GM19455 (cell line): Measurements from ENCODE around the gene URAD.
"Not testable (repeated sequence)": the region's sequence is repeated elsewhere in the genome, so short reads cannot be mapped to it uniquely, and the experiment has no call there.

ENCODE experiments used
- ATAC-seq: cut with Tn5 transposase; IDR thresholded peaks from one replicate; pipeline ENCODE4 v1.9.1; 2021; ENCODE audit not compliant: unreplicated experiment

Gene URAD

DNA sequence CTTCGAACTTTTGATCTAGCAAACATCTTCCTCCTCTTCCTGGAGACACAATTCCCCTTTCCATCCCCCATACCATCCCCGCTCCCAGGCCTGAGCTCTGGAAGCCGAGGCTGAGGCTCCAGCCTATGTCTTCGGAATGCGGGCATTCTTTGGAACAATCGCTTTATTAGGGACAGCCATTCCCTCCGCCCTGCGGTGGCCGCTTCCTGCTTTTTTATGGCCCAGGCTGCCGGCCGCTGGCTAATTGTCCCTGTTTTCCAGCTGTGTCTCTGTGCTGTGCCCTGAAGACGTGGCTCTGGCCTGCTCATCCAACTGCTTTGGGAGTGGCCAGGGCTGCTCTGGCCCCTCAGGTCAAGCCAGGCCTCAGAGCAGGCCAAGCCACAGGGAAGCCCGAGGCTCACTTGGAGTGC is 17.3 kb downstream of the URAD start:
- no peak for ATAC-seq

DNA sequence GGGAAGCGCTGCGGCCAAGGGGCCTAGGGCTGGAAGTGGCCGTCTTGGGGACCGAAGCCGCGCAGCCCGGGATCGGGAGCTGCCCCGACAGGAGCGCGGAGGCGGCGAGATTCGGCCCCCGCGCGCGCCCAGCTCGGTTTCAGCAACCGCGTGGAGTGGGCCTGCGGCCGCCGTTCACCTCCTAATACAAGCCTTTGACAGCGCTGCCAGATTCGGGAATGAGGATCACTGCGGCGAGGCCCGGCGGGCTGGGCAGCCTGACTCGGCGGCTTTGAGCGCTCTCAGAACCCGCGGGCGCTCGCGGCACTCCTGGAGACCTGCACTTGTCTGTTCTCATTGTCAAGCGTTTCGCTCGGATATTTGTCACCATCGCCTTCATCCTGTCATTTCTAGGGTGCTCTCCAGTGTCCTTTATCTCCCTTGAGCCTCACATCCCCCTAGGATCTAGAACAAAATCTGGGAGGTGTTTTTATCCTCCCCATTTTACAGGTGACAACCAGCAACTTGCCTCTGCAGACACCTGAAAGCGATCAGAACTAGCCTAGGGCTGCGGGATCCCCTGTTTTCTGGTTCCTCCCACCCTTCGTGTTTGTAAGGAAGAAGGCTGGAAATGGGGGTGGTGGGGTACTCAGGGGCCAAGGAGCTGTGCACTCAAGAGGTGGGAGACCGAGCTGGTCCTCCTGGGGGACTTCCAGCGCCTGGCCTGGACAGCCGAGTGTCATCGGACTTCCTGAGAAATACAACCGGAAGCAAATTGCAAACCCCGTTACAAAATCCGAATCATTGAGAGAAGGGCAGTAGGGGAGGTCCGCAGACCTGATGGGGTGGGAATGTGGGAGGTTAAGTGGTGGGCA is 17.9 kb downstream of the URAD start:
- no peak for ATAC-seq

DNA sequence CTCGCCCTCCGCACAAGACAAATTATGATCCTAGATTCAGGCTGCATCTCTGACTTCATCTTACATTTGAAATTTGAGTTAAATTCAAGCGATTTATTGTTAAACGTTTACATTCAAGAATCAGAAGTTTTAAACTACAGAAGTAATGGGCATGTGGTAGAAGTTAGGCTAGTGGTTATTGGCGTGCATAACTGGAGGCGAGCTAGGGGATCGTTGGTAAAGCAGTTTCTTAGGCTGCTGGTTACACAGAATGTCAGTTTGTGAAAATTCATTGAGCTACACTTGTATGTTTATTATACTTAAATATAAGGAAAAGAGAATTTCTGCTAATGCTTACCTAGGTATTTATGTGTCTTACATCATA is 18.6 kb downstream of the URAD start:
- no peak for ATAC-seq

DNA sequence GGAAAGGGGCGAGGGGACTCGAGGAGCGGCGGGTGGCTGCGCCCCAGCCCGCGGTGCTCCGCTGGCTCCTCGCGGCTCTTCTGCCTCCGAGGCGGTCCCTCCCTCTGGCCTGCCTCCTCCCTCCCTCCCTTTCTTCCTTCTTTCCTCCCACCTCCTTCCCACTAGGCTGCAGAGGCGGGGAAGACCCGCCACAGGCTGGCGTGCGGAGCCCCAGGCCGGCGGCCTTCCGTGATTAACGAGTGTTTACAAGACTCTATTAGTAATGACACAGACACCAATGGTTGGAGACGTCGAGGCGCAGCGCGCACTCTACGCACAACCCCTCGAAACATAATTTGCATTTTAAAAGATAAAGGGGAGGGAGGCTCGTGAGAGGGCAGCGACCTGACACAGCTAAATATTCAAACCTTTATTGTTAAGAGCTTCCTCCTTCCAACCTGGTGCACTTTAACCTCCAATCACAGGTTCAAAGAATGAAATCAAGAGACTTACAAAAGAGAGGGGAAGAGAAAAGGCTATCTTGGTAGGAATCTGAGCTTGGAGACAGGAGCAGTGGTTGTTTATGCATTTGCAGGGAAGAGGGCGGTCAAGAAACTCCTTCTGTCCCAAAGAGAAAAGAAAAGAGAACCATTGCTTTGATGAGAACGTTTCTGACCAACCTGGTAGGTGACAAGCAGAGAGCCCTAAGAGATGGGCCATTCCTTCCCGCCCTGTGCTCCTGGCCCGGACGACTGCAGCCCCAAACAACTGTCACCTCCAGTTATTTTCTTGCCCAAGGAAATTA is 19.2 kb downstream of the URAD start, which contains the start of gene CDX2:
CDX2 (minus strand) TSS at position 234 of the 784 bp plus-strand sequence. CDS start 309 bp downstream, outside the sequence.
- ATAC-seq: no peak

DNA sequence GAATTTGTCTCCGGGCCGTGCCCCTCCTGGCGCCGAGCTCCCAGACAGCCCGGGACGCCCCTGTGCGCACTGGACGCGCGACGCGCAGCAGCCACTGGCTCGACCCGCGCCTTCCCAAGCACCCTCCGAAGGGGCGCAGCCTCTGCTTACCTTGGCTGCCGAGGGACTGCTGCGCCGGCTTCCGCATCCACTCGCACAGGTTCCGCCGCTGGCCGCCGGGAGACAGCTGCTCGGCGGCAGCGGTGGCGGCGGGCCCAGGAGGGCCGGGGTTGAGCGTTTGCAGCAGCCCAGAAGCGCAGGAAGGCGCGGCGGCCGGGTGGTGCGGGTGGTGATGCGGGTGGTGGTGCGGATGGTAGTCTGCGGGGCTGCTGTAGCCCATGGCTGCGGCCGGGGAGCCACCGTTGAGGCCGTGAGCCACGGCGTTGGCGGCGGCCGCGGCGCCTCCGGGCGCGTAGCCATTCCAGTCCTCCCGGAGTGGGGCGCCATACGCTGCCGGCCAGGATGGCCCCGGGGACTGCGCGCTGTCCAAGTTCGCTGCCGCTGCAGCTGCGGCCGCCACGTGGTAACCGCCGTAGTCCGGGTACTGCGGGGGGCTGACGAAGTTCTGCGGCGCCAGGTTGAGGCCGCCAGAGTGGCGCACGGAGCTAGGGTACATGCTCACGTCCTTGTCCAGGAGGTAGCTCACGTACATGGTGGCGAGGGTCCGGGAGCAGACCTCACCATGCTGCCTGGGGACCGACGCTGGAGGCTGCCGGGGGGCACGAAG is 20.0 kb downstream of the URAD start:
- no peak for ATAC-seq

DNA sequence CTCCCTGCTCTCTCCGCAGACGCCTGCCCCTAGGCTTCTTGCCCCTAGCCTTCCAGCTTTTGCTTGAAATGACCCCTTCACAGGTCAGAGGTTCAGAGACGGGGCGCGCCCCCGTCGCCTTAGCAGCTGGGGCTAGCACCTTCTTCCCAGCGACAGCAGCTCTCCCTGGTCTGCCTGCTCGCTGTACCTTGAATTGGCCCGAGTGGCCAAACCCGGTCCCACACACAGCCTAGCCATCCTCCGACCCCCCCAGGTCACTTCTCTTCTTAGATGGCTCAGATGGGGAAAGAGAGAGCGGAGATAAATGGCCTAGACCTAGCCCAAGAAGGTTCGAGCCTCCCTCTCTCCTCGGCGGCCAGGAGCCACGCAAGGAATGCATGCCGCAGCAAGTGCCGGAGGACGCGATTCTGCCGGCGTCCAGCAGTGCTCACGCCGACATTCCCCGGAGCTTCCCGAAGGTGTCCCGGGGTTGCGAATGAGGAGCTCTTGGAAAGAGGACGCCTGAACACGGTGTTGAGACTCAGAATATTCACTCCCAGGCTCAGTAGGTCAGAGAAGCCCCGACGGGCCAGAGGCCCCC is 20.7 kb downstream of the URAD start:
- no peak for ATAC-seq

DNA sequence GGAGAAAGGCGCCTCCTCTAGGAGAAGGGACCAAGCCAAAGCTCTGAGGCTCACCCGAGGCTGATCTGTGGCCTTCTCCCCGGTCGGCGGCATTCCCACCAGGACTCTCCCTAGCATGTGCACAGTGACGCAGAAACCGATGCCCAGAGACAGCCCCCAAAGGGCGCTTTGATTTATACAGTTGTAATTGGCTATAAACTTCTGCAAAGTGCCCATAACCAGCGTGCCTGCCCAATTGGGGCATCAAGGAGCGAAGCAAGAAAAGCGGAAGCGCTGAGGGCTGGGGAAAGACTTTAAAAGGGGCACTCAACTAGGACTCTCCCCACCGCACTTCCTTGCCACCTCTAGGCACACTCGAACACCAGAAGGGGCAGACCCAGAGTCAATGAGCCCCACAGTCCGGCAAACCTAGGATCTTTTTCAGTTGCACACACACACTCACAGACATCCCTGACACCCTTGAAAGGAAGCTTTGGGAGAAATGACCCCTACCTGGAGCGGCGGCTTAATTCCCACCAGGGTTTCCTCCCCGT is 21.2 kb downstream of the URAD start:
- no peak for ATAC-seq

DNA sequence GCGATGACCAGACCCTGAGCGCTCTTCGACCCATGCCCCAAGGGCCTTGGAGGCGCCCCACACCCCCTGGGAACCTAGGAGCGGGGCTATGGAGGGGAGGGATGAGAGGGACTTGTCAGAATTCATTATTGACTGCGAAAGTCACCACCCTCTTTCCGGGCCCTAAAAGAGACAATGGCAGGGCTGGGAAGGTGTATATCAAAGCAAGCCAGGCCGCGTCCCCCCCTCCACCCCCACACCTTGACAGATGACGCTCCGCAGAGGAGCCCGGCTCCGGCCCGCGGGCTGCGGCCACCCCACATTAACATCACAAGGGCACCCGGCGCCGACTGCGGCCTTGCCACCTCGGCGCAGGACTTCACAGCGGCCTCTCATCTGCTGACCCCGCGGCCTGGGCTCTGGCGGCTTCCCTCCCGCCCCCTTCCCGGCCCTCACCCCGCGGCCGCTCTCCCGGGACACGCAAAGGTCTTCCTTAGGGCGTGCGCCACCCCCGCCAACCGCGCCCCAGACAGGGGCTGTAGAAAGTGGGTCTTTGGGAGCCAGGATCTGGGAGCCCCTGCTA is 21.8 kb downstream of the URAD start:
- ATAC-seq: no peak

DNA sequence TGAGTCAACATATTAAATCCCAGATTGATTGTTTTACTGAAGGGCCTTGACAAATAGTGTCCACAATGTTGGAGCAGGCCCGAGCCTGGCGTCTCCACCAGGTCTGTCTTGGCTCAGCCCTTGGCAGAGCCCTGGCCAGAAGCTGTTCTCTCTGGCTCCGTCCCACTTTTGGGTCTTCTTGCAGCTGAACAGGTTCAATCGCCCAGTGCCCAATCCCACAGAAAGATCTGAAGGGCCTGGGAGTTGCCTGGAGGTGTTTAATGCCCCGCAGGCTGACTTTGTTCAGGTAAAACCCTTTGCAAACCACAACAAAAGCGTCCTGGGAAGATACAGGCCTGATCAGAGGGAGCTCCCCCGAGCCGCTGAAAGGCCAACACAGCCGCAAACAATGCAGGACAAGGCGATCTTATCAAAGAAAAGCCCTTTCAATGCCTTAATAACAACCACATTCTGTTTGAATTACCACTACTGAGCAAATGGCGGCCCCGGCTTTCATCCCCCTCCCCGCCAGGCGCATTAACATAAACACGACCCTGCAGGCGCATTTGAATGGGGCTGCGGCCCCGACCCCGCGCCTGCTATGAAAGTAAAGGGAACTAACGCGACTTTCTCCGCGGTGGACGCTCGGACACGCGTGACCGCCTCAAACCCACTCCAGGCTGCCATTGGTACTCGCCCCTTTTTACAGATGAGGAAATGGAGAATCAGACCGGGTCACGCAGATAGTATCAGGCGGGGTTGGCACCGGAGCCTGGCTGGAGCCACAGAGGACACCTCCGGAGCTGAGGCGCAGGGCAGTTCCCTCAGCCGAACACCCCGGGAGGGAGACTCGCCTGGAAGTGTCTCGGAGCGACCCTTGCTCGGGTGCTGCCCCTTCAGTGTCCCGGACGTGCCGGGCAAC is 22.5 kb downstream of the URAD start:
- no peak for ATAC-seq

DNA sequence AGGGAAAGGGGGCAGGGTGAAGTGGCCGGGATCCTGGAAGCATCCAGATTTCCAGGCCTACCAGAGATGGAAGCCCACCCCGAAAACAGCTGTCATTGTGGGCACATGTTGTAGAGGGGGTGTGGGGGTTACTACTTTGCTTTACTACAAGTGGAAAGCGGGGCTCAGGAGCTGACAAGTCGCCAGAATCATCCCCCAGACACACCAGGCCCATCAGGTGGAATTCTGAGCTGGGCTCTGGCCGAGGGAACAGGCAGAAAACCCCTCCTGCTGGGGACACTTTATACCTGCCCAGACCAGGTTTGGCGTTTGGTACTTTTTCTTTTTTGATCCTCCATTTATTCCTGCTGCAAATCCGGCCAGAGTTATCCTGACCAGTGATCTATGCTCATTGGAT is 23.2 kb downstream of the URAD start:
- ATAC-seq: no peak

DNA sequence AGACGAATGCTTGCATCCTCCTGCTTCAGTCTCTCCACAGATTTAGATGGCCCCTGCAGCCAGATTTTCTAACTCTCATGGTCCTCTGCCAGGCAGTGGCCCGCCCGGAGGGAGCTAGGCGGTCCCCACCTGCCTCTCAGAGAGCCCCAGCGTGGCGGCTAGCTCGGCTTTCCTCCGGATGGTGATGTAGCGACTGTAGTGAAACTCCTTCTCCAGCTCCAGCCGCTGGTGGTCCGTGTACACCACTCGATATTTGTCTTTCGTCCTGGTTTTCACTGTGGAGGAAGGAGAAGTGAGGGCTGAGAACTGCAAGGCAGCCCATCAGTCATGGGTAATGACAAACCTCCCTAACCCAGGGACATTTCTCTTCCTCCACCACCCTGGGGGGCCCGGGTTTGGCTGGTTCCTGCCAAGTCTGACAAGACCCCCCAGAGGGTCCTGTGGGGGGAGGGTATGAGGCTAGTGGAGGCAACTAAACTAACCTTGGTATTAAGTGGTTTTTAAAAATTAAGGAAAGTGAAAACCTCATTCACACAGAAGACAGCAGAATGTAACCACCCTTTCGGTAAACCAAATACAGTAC is 23.7 kb downstream of the URAD start:
- no peak for ATAC-seq

DNA sequence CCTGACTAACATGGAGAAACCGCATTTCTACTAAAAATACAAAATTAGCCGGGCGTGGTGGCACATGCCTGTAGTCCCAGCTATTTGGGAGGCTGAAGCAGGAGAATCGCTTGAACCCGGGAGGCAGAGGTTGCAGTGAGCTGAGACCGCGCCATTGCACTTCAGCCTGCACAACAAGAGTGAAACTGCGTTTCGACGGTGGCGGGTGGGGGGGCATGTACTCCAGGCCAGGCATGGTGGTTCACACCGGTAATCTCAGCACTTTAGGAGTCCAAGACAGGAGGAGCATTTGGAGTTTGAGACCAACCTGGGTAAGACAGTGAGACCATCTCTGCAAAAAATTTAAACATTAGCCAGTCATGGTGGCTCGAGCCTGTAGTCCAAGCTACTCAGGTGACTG is 24.3 kb downstream of the URAD start:
- ATAC-seq: not testable (repeated sequence)

DNA sequence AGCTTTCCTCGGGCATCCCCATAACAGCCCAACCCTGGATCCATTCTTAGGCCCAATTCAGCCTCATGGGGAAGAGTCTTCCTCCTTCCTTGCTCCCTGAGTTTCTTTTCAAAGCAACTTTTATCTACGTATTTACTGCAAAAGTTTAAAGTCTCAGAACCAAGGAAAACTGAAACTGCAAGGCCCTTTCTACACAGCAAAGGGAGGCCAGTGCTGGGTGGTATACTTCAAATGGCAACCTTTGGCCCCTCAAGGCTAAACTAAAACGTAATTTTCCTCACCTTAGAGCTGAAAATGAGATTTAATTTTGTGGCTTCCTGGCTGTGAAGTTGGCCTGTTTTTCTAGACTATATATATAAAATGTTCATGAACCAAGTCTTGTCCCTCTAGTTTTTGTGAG is 25.0 kb downstream of the URAD start:
- no peak for ATAC-seq

DNA sequence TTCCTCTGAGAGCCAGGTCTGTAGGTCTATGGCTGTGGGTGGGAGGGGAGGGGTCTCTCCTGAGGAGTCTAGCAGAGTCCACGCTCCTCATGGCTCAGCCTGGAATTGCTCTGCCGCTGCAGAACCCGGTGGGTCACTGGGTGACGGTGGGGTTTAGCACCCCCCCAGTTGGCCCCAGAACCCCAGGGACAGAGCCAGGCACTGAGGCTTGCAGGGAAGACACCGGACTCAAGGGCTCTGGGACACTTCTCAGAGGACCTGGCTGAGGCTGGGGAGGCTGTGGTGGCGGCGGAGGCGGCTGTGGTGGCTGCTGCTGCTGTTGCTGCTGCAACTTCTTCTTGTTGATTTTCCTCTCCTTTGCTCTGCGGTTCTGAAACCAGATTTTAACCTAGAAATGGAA is 25.5 kb downstream of the URAD start:
- ATAC-seq: no peak

DNA sequence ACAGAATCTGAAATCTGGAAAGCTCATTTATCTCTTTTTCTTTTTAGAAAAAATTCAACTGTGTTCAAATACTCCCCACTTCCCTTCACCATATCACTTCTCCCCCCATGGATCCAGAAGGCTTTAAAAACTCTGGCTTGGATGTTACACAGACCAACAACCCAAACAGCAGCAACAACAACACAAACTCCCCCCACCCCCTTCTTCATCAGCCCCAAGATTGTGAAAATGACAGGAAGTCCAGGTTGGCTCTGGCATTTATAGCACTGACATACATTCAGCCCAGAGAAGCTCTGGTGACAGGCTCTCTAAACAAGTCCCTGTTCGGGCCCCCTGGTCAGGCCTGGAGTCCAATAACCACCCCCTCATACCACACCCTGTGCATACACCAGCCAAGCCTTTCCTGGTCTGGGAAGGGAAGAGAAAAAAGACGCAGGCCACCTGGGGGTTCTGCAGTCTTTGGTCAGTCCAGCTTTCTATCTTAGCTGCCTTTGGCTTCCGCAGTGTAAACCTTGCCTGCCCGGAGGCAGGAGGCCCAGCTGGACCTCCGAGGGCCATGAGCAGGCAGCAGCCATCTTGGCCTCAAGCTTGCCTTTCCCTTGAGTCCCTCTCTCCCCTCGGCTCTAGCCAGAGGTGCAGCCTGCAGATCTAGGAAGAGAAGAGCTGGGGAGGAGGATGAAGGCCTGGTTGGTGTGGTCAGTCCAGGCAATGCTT is 26.2 kb downstream of the URAD start:
- ATAC-seq: no peak

DNA sequence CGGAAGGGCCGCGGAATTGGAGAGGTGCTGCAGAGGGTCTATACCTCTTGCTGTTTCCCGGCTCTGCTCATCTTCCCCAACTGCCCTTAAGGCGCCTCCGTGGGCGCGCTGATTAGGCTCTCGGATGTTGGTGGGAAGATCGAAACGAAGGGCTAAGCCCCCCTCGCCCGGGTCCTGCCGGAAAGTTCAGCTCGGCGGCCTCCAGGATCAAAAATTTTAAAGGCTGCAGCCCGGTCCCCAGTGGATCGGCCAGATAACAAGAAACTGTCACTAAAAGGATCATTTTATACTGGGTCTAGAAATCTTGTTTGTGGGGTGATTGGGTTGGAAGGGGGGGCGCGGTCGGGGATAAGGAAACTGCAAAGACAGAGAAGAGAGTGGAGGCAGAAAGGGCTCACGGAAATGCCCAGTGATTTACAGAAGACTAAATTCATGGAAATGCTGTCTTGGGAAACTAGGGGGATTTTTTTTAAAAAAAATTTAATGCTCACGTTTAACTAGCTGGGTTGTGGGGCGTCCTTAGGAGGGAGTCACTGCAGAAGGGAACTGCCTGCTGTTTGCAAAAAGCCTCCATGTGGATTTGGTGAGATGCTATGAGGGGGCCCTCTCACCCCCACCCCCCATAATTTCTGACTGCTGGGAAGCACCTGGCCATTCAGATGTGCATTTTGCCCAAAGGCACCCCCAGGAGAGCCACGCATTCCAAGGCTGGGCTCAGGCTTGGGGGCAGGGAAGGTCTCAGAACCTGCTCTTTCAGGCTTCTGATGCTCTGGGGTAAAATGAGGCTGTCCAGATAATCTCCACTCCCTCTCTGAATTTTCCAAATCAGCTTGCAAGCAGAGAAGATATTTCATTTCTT is 27.0 kb downstream of the URAD start:
- no peak for ATAC-seq

DNA sequence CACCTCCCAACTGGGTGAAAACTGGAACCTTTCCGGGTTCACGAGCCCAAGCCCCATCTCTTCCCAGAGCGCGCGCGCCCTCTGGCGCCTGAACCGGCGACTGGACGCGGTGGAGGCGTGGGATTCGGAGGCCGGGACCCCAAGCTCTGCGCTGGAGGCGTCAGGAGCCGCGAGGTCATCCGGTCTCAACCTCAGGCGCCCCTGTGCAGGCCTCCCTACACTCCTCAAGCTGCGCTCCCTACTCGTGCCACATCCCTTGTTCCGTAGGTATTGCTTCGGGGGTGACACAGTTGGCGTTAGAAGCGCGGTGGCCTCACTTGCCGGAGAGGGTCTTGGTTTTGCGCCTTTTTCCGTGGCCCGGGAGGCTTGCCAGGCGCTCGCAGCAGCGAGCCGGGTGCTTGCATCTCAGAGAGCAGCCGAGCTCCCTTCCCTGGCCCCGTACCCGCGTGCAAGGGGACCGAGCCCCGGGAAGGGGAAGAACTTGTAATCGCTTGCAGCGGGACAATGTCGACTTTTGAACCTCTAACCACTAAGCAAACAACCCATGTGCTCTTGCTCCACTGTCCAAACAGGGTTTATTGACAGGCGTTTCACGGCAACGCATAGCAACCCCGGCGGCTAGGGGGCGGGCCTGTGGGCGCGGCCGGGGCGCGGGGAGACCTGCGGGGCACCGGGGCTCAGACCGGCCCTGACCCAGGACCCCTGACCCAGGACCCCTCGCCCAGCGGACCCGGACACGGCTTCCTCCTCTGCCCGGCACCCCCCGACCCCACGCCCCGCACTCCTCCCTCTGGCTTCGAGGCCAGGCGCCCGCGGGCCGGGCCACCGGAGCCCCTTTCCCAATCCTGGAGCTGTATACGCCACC is 27.9 kb downstream of the URAD start:
- no peak for ATAC-seq
